Fibroblast of villous mesenchyme (primary cell): ENCODE results near the gene NT5DC4. TPM values are rescaled to one million over a fixed set of nuclear protein-coding genes. Genes with fewer than 3 reads are reported as not detected.
A peak's percentile ranks its signal among the peaks of the same experiment; 100 is the strongest.

Experiments
- DNase-seq: peaks from one replicate; pipeline ENCODE4 v3.0.0-alpha.2; 2010; ENCODE audit warnings: low read depth
- H3K4me3 ChIP-seq: 2 replicates; pipeline ENCODE4 v1.5.1; 2011; ENCODE audit warnings: low read depth, mild to moderate bottlenecking, low read length
- CTCF ChIP-seq: IDR thresholded peaks from 2 replicates; pipeline ENCODE4 v1.5.1; 2012; ENCODE audit warnings: low read depth, mild to moderate bottlenecking, low read length; ENCODE audit not compliant: insufficient read depth
- total RNA-seq: library from RNA; depleted of rRNA; stranded (reverse); fragments of >200 nt; gene quantifications from 2 replicates; pipeline ENCODE4 v1.2.3, GENCODE V29; 2012

Gene NT5DC4
- total RNA-seq, 1 donor: not detected

GRCh38 chr2:112708968-112709367, 11.9 kb upstream of the NT5DC4 start:
- DNase-seq: no peak
- no peak for TF ChIP-seq CTCF
- H3K4me3 ChIP-seq: no peak overlapping the region

GRCh38 chr2:112709703-112710102, 11.1 kb upstream of the NT5DC4 start:
- DNase-seq: no peak
- no peak for TF ChIP-seq CTCF
- no peak overlapping the region for H3K4me3 ChIP-seq

- H3K4me3 ChIP-seq: no peak overlapping the region
- no peak for TF ChIP-seq CTCF
- no peak for DNase-seq
Observed at GRCh38 chr2:112710956-112711750, 9.7 kb upstream of the NT5DC4 start.

- no peak for DNase-seq
- no peak overlapping the region for H3K4me3 ChIP-seq
- no peak for TF ChIP-seq CTCF
Observed at GRCh38 chr2:112712465-112712864, 8.4 kb upstream of the NT5DC4 start.

GRCh38 chr2:112712903-112713584, 7.8 kb upstream of the NT5DC4 start:
- no peak for TF ChIP-seq CTCF
- peak; percentile 86 for DNase-seq

GRCh38 chr2:112713585-112713925, 7.3 kb upstream of the NT5DC4 start:
- no peak overlapping the region for H3K4me3 ChIP-seq
- TF ChIP-seq CTCF: no peak
- no peak for DNase-seq

More at GRCh38 chr2:112712903-112713584, 7.8 kb upstream of the NT5DC4 start:
- H3K4me3 ChIP-seq: no peak overlapping the region
